Transverse colon (tissue), 4 donors: ENCODE measurements around the gene CRHBP. TPM values are rescaled to one million over a fixed set of nuclear protein-coding genes. Genes with fewer than 3 reads are reported as not detected.

Experiments
- DNase-seq: peaks from one replicate; pipeline ENCODE4 v3.0.0-alpha.2; 2019
- H3K27ac ChIP-seq, 4 donors: fragments of 200-600 bp; sonication (generic); 2 replicates each; pipeline ENCODE4 v1.5.1; 2016 to 2018; ENCODE audit warnings: inconsistent platforms in 4 of 4
- H3K27me3 ChIP-seq: fragments of 200-600 bp; sonication (generic); 2 replicates; pipeline ENCODE4 v1.5.1; 2017; ENCODE audit warnings: inconsistent platforms
- H3K36me3 ChIP-seq, 4 donors: fragments of 200-600 bp; sonication (generic); 2 replicates each; pipeline ENCODE4 v1.5.1; 2017 to 2019; ENCODE audit warnings: inconsistent platforms in 4 of 4
- H3K4me1 ChIP-seq, 4 donors: fragments of 200-600 bp; sonication (generic); 2 replicates each; pipeline ENCODE4 v1.5.1; 2017 to 2020; ENCODE audit warnings: inconsistent platforms in 4 of 4
- H3K4me3 ChIP-seq, 4 donors: fragments of 200-600 bp; sonication (generic); 1 replicate in 1 of 4; 2 replicates in 3 of 4; pipeline versions ENCODE4 v1.5.1 to v1.6.1; 2017 to 2019; ENCODE audit warnings: inconsistent platforms in 4 of 4
- H3K9me3 ChIP-seq, 2 donors: fragments of 200-600 bp; sonication (generic); 2 replicates each; pipeline ENCODE4 v1.5.1; 2017 to 2019; ENCODE audit warnings: inconsistent platforms in 2 of 2
- CTCF ChIP-seq, 5 experiments: fragments of 200-600 bp in 3 of 5; fragments of 450-650 bp in 2 of 5; sonication (generic) in 3 of 5; IDR thresholded peaks; 1 replicate in 2 of 5; 2 replicates in 3 of 5; pipeline ENCODE4 v1.5.1; 2016 to 2017; ENCODE audit warnings: antibody characterized with exemption in 5 of 5, inconsistent platforms in 3 of 5, mild to moderate bottlenecking in 2 of 5, moderate library complexity in 1 of 5
- EP300 ChIP-seq: sonication (generic); formaldehyde crosslinking; IDR thresholded peaks from one replicate; pipeline ENCODE4 v1.6.1; 2017; ENCODE audit warnings: antibody characterized with exemption, low read depth
- POLR2A ChIP-seq: fragments of 450-650 bp; IDR thresholded peaks from one replicate; pipeline ENCODE4 v1.6.1; 2016; ENCODE audit warnings: antibody characterized with exemption, mild to moderate bottlenecking, moderate library complexity
- POLR2AphosphoS5 ChIP-seq, 3 donors: sonication (generic); formaldehyde crosslinking; IDR thresholded peaks; one replicate each; pipeline ENCODE4 v1.6.1; 2016; ENCODE audit warnings: antibody characterized with exemption in 3 of 3
- WGBS, 2 donors: methylation state at CpG; one replicate each; pipeline ENCODE4 v1.1.5; 2018; ENCODE audit warnings: low coverage in 1 of 2; 5-methylcytosine and 5-hydroxymethylcytosine counted together
- in situ Hi-C, 4 donors: fragments of 200-750 bp; cut with MboI; loops; one replicate each; pipeline versions ENCODE4 v1.15.0 to v1.15.1; 2017; ENCODE audit warnings: low sequenced_read_pairs in 3 of 4, low pct_ligation_motif_present in 1 of 4, low pct_unique_long_range_greater_than_20kb in 1 of 4
- intact Hi-C: fragments of 100-400 bp; cut with DNase I; formaldehyde crosslinking; loops from one replicate; pipeline ENCODE4 v1.15.1; 2023; ENCODE audit warnings: low total_unique reads
- total RNA-seq, 4 donors: library from RNA; depleted of rRNA; stranded (reverse); fragments of >200 nt; gene quantifications; one replicate each; pipeline ENCODE4 v1.1.0, GENCODE V29; 2016

Gene CRHBP
- total RNA-seq, 4 donors from 2014 or later: 0.79 TPM; not detected in 3

DNA sequence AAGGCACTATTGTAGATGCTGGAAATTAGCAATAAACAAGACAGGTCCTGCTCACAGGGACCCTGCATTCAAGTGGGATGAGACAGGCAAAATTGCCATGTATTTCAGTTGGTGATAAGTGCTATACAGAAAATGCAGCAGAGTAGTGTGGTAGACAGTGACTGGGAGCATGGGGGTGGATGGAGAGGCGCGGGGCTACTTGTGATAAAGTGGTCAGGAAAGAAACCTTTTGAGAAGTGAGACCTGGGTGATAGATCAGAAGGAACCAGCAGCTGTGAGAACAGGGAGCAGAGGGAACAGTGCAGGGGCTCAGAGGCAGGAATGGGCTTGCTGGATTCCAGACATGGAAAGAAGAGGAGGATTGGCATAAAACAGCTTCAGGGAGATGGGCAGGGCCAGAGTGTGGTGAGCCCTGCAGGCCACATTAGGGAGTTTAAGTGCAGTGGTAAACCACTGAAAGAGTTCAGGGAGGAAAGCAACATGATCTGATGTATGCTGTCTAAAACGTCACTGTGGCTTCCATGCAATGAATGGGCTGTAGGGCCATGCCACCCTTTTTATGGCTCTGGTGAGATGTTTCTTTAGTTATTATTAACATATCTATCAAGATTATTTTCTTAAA, 7.3 kb downstream of the CRHBP start:
- TF ChIP-seq POLR2A: no peak
- no peak for TF ChIP-seq POLR2AphosphoS5 (IDR thresholded peaks at IDR 0.05)
- no peak for TF ChIP-seq EP300
- TF ChIP-seq CTCF (IDR thresholded peaks at IDR 0.05): no peak
- DNase-seq: no peak
- Histone ChIP-seq H3K9me3 (no peaks in the 10 kb centered on the region), H3K36me3 (no peaks in the 10 kb centered on the region), H3K4me1 (no peaks in the 10 kb centered on the region), H3K27ac (peak overlapping the region in 2 of 4 donors; percentile 21 to 32), H3K4me3 (no peak overlapping the region), H3K27me3 (peaks cover 10% of the 10 kb centered on the region)
- 63 to 67% methylated on average over 3 of the region's 3 CpGs for WGBS, 2 donors
- intact Hi-C loops: no loop called here
- in situ Hi-C loops: no loop called here

- no peak overlapping the region for H3K27ac ChIP-seq
- TF ChIP-seq CTCF (IDR thresholded peaks at IDR 0.05): no peak
- no peak for TF ChIP-seq EP300
- TF ChIP-seq POLR2A: no peak
- no peak for TF ChIP-seq POLR2AphosphoS5 (IDR thresholded peaks at IDR 0.05)
- no peaks in the 10 kb centered on the region for H3K27me3 ChIP-seq
- intact Hi-C loops (no loop called here), in situ Hi-C loops (no loop called here)
- H3K9me3 ChIP-seq: no peaks in the 10 kb centered on the region
- no peak overlapping the region for H3K4me3 ChIP-seq
- no peaks in the 10 kb centered on the region for H3K36me3 ChIP-seq
- H3K4me1 ChIP-seq: no peaks in the 10 kb centered on the region
- WGBS, 2 donors: 33 to 44% methylated on average over 1 to 2 of the region's 2 CpGs
- no peak for DNase-seq
Observed at GRCh38 chr5:76964060-76964459, 11.2 kb downstream of the CRHBP start.

- 27 to 60% methylated on average over 1 to 2 of the region's 2 CpGs for WGBS, 2 donors
- TF ChIP-seq POLR2AphosphoS5 (IDR thresholded peaks at IDR 0.05): no peak
- H3K27me3 ChIP-seq: no peaks in the 10 kb centered on the region
- H3K27ac ChIP-seq: no peak overlapping the region
- H3K9me3 ChIP-seq: no peaks in the 10 kb centered on the region
- in situ Hi-C loops: no loop called here
- DNase-seq: no peak
- intact Hi-C loops: no loop called here
- H3K4me3 ChIP-seq: no peak overlapping the region
- no peaks in the 10 kb centered on the region for H3K36me3 ChIP-seq
- no peaks in the 10 kb centered on the region for H3K4me1 ChIP-seq
Observed at GRCh38 chr5:76971511-76971910, 18.7 kb downstream of the CRHBP start.

DNA sequence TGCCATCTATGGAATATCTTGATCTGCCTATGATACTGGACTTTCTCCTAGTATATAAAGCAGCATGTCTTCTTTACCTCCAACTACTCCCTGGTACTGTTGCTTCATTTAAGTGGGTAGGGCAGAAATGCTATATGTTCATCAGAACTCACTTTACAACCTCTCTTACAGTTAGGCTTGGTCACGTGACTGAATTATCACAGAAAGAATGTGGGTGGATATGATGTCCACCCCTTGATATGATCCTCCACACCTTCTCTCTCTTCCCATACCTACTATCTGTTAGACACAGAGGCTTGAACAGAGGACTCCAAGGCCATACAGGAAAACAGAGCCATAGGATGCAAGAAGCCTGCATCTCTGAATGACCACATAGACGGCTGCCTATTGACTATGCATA, 19.8 kb downstream of the CRHBP start:
- no peak overlapping the region for H3K27ac ChIP-seq
- no peak for DNase-seq
- in situ Hi-C loops (no loop called here), intact Hi-C loops (no loop called here)
- no peaks in the 10 kb centered on the region for H3K4me1 ChIP-seq
- H3K4me3 ChIP-seq: no peak overlapping the region
- 59 to 62% methylated on average over 2 of the region's 2 CpGs for whole genome bisulfite sequencing, 2 donors
- H3K9me3 ChIP-seq: no peaks in the 10 kb centered on the region
- H3K36me3 ChIP-seq: no peaks in the 10 kb centered on the region
- no peaks in the 10 kb centered on the region for H3K27me3 ChIP-seq
- TF ChIP-seq POLR2A (no peak), EP300 (no peak), CTCF (IDR thresholded peaks at IDR 0.05) (no peak), POLR2AphosphoS5 (IDR thresholded peaks at IDR 0.05) (no peak)

- Histone ChIP-seq H3K4me1 (no peaks in the 10 kb centered on the region), H3K9me3 (no peaks in the 10 kb centered on the region), H3K4me3 (no peak overlapping the region), H3K36me3 (no peaks in the 10 kb centered on the region), H3K27me3 (no peaks in the 10 kb centered on the region), H3K27ac (no peak overlapping the region)
- intact Hi-C loops: no loop called here
- in situ Hi-C loops: no loop called here
- TF ChIP-seq CTCF (IDR thresholded peaks at IDR 0.05) (no peak), POLR2A (no peak), POLR2AphosphoS5 (IDR thresholded peaks at IDR 0.05) (no peak), EP300 (no peak)
- DNase-seq: no peak
- WGBS, 2 donors: 70 to 71% methylated on average over 2 of the region's 2 CpGs
Observed at GRCh38 chr5:76974785-76975184, 21.9 kb downstream of the CRHBP start.
